DLD1 (cell line): ENCODE measurements around the gene RBPJL.

Experiments used
- in situ Hi-C: cut with HindIII; loops from 2 replicates; pipeline ENCODE4 v1.10.0; 2017; ENCODE audit warnings: low sequenced_read_pairs

RBPJL gene

GRCh38 chr20:45355209-45356084, 48.8 kb downstream of the RBPJL start:
- in situ Hi-C loops, result no loop called here

- in situ Hi-C loops, result no loop called here
Measured at GRCh38 chr20:45358282-45359068, 51.8 kb downstream of the RBPJL start.

- in situ Hi-C loops, result no loop called here
Measured at GRCh38 chr20:45359069-45359405, 52.4 kb downstream of the RBPJL start.

- in situ Hi-C loops, result no loop called here
Measured at GRCh38 chr20:45359406-45360148, 52.9 kb downstream of the RBPJL start.

- in situ Hi-C loops, result no loop called here
Measured at GRCh38 chr20:45361793-45362192, 55.2 kb downstream of the RBPJL start.

- in situ Hi-C loops, result no loop called here
Measured at GRCh38 chr20:45362804-45363610, 56.4 kb downstream of the RBPJL start, which contains the start of gene SYS1. Gene SYS1 (plus strand): TSS chr20:45363156. CDS start chr20:45363532, 376 bp downstream.

GRCh38 chr20:45363611-45364492, 57.2 kb downstream of the RBPJL start:
- in situ Hi-C loops, result no loop called here

- in situ Hi-C loops, result no loop called here
Measured at GRCh38 chr20:45365444-45365970, 58.9 kb downstream of the RBPJL start.

GRCh38 chr20:45366192-45366591, 59.6 kb downstream of the RBPJL start:
- in situ Hi-C loops, result no loop called here

GRCh38 chr20:45366631-45367030, 60.0 kb downstream of the RBPJL start:
- in situ Hi-C loops, result no loop called here

GRCh38 chr20:45367126-45367525, 60.5 kb downstream of the RBPJL start:
- in situ Hi-C loops, result no loop called here
